Activated naive CD4-positive, alpha-beta T cell treated with anti-CD3 and anti-CD28 coated beads, Interleukin-2, amount 50 U/mL, for 16 hours (primary cell): ENCODE results near the gene PTPN3.
"Not testable (repeated sequence)": the region's sequence is repeated elsewhere in the genome, so short reads cannot be mapped to it uniquely, and the experiment has no call there.

Experiments used
- DNase-seq: peaks from one replicate; pipeline ENCODE4 v3.0.0-alpha.2; 2020

The PTPN3 gene

GRCh38 chr9:109498195-109499092, at the start of gene PTPN3:
TSS of gene PTPN3 (minus strand) at chr9:109498307. CDS start at chr9:109463434, 34,873 bp downstream.
- no peak for DNase-seq

DNA sequence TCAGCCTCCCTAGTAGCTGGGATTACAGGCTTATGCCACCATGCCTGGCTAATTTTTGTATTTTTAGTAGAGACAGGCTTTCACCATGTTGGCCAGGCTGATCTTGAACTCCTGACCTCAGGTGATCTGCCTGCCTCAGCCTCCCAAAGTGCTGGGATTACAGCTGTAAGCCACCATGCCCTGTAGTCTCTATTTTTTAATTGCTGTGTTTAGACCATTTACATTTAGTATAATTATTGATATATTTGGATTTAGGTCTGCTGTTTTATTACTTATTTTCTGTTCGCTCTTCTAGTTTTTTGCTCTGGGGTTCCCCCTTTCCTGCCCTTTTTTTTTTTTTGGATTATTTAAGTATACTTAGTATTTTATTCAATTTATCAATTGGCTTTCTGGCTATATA, 46.8 kb upstream of the PTPN3 start:
- not testable (repeated sequence) for DNase-seq

DNA sequence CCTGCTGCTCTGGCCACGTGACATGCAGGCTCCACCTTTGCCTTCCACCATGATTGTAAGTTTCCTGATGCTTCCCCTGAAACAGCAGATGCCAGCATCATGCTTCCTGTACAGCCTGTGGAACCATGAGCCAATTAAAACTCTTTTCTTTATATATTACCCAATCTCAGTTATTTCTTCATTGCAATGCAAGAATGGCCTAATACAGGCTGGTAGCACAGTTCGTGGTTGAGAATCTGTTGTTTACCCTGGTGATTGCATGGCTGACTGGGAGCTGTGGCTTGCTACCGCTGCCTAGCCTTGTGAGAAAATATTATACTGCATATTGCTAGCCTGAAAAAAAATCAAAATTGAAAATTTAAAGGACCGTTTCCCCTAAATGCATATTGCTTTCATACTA, 44.8 kb upstream of the PTPN3 start:
- no peak for DNase-seq

DNA sequence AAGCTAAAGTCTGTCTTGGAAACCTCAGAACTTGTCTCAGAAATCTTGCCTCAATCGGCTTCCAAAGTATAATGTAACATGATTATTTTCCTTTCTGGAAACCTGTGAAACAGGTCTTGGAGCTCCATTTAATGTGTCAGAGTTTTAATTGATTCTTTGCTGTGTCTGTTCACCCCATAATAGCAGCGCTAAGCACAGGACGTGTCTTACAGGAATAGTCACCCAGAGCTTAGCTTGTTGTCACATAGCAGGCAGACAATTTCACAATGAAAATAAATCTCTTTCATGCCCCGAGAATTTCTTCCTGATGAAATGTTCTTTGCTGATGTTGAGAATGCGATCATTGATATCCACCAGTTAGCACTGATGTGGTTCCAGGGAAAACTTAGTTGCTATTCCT, 40.2 kb upstream of the PTPN3 start:
- no peak for DNase-seq

DNA sequence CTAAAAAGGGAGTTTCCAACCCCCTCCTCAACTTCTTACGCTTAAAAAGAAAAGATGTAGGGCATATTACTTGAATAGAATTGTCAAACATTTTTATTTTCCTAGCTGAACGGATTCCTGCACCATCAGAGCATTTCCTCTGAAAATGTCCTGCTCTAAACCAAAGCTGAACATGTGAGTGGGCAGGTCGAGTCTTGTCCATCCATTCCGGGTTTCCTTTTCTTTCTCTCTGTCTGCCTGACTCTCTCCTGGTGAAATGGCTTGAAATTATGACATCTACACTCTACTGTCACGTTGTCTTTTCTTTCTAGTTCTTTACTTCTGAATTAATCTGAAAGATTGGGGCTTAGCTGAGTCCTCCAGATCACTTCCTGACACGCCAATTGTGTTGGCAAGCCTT, 39.2 kb upstream of the PTPN3 start:
- no peak for DNase-seq

DNA sequence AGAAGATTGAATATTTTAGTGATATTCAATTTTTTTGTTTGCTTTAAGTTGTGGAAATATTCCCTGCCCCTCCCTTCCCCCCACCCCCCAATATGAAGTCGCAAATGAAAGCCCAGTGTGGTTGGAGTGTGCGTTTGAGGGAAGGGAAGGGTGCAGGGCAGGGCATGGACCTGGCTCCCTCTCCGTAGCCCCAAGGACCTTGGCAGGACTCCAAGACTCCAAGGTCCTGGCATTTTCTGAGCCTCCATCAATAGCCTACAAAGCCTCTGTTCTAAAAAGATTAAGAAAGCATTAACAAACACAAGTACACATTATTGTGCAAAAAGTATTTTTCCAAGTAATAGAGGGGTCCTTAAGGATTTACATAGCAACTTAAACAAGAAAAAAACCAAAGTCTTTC, 38.8 kb upstream of the PTPN3 start:
- DNase-seq: no peak

GRCh38 chr9:109535365-109535764, 37.3 kb upstream of the PTPN3 start:
- DNase-seq: no peak

- DNase-seq: no peak
Observed at GRCh38 chr9:109534151-109534550, 36.0 kb upstream of the PTPN3 start.

GRCh38 chr9:109532652-109533051, 34.5 kb upstream of the PTPN3 start:
- not testable (repeated sequence) for DNase-seq

GRCh38 chr9:109522106-109522505, 24.0 kb upstream of the PTPN3 start:
- DNase-seq: no peak

- DNase-seq: no peak
Observed at GRCh38 chr9:109520475-109521132, 22.5 kb upstream of the PTPN3 start.

GRCh38 chr9:109519366-109519765, 21.3 kb upstream of the PTPN3 start:
- no peak for DNase-seq

DNA sequence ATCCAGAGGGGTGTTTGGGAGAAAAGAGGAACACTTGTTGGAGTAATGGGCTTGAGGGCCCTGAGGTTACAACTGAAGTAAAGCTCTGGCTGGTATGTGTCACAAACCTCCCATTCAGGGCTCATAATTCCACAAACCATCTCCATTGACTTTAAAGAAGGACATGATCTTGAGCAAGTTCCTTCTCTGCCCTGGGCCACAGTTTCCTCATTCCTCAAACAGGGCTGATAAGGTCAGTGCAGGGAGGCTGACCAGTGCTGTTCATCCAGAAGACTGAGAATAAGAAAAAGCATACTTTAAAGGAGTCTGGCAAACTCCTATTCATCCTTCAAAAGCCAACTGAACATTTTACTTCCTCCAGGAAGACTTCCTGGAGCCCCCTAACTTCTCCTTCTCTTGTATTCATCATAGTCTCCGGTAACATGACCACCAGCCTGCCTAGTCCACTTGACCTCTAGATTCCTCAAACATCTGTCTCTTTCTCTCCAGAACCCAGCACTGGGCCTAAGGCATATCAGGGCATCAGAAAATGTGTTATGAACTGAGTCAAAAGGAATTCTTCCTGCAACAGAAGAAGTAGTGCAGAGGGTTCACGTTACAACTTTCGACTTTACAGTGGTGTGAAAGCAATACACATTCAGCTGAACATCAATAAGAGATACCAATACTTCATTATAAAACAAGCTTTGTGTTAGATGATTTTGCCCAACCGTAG, 20.7 kb upstream of the PTPN3 start:
- DNase-seq: no peak

GRCh38 chr9:109517901-109518377, 19.8 kb upstream of the PTPN3 start:
- no peak for DNase-seq

GRCh38 chr9:109513871-109514270, 15.8 kb upstream of the PTPN3 start:
- DNase-seq: no peak

GRCh38 chr9:109512170-109512756, 14.2 kb upstream of the PTPN3 start:
- no peak for DNase-seq

GRCh38 chr9:109510506-109510905, 12.4 kb upstream of the PTPN3 start:
- no peak for DNase-seq

DNA sequence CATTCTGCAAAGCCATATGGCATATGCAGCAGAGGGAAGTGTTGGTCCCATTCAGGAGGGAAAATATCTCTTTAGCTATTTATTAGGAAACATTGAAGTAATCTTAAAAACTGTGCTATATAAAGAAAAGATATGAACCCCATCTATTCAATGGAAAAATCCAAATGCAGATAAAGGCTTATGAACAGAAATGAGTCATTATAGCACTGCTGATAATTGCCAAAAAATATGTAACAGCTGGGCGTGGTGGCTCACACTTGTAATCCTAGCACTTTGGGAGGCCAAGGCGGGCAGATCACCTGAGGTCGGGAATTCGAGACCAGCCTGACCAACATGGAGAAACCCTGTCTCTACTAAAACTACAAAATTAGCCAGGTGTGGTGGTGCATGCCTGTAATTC, 11.9 kb upstream of the PTPN3 start:
- DNase-seq: not testable (repeated sequence)

DNA sequence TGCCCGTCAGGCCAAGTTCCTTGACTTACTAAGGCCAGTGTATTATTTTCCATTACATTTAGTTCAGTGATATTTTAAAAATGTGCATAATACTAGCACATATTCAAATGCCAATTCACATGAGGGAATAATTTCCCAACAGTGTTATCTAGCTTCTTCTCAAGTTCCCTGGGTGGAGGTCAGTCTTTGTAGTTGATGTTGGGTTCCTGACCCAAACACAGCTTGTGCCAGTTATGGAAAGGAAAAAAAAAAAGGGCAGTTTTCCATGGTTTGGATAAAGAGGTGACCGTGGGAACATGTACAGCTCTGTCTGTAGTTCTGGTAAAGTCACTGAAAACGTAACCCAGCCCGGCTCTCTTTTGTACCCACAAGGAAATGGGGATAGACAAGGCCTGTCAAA, 11.5 kb upstream of the PTPN3 start:
- no peak for DNase-seq

DNA sequence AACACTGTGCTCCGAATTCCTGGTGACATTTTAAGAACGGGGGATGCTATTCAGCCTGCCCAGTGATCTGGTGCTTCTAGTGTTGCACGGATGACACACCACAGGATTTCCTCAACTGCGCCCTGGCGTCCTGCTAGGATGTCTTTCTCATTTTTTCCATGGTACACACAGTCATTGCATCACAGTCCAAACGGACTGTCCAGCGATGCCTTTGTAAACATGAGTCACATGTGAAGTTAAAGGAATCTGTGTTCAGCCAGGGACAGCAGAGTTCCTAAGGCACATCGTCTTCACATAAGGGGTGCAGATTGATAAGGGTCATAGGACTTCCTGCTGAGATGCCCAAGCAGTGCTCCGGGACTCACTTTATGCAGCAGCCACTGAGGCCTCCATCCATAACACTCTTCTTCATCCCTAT, 9.3 kb upstream of the PTPN3 start:
- DNase-seq: no peak

GRCh38 chr9:109506097-109506712, 8.1 kb upstream of the PTPN3 start:
- no peak for DNase-seq

DNA sequence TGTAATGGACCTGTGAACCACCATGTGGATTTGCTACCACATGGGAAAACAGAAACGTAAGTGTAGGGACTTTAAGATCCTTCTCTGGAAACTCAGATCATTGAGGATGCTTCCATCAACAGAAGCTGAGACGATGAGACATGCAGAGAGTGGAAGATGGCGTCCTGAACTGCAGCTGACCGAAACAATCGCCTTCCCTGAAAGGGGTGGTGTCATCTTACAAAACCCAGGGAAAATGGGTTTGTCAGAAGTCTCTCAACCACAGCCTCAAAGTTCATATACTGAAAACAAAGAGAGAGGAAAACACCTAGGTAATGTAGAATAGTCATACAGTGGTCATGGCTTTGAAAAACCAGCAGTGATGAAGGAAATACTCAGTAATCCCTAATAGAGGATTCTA, 6.6 kb upstream of the PTPN3 start:
- no peak for DNase-seq
